ENCODE data around the gene DQX1.

Gene DQX1

DNA sequence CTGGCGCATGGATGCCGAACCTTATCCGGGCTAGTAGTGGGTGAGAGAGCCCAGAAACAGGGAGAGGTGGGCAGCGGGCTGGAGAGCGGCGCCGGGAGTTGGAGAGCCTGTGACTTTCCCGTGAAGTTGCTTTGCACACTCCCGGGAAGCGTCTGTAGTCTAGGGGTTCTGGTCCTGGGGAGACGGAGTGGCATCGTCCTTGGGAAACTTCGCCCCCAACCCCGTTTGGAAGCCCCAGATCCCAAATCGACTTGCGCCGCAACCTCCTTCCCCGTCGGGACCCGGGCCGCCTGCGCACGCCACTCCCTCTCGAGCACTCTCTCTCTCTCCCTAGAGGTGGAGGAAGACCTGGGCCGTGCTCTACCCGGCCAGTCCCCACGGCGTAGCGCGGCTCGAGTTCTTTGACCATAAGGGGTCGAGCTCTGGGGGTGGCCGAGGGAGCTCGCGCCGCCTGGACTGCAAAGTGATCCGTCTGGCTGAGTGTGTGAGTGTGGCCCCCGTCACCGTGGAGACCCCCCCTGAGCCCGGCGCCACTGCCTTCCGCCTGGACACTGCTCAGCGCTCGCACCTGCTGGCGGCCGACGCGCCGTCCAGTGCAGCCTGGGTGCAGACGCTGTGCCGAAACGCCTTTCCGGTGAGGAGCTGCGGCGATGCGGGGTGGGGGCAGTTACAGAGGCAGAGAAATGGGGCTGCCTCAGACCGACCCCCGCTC, 28.9 kb upstream of the DQX1 start:
- peak in 1 of 2 experiments; percentile 32 for DNase-seq

DNA sequence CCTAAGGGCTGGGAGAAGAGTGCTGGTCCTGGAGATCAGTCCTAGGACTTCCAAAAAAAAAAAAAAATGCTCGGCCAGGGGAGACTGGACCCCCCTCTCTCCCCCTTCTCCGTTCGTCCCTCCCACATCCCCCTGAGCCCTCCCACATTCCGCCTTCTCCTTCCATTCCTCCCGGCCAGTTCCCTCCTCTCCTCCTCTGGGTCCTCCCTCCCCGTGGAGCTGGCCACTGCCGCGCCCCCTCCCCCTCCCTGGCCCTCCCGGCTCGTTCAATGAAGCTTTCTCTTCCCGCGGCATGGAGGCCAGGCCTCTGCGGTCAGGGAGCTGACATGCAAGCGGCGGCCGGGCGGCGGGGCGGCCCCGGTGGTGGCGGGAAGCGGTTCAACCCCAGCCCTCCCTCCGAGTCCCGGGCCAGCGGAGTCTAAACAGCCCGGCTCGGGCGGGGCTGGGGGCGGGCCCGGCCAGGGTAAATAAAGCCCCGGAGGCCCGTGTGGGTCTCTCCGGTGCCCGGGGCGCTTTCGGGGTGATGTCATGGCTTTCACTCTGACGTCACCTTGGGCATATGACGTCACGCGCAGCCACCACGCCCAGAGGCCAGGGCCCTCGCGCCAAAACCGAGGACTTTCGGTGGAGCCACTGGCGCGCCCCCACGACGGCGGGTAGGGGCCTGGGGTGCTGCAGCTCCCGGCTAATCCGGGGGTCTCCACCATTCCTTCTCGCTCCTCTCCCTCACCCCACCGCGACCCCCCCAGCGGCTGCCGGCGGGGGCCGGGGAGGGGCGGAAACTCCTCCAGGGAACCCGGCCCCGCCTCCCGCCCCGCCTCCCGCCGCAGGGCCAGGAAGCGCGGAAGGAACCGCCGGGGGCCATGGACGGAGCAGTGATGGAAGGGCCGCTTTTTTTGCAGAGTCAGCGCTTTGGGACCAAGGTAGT, 28.1 kb upstream of the DQX1 start, which contains the start of the genes DOK1 and LOXL3:
TSS of gene DOK1 (plus strand) at position 829 of the 928 bp plus-strand sequence. CDS start at position 864, 35 bp downstream.
TSS of gene LOXL3 (minus strand) at position 51 of the 928 bp plus-strand sequence. CDS start 1,308 bp downstream, outside the sequence.
- DNase-seq: peak; percentile 62 to 65

DNA sequence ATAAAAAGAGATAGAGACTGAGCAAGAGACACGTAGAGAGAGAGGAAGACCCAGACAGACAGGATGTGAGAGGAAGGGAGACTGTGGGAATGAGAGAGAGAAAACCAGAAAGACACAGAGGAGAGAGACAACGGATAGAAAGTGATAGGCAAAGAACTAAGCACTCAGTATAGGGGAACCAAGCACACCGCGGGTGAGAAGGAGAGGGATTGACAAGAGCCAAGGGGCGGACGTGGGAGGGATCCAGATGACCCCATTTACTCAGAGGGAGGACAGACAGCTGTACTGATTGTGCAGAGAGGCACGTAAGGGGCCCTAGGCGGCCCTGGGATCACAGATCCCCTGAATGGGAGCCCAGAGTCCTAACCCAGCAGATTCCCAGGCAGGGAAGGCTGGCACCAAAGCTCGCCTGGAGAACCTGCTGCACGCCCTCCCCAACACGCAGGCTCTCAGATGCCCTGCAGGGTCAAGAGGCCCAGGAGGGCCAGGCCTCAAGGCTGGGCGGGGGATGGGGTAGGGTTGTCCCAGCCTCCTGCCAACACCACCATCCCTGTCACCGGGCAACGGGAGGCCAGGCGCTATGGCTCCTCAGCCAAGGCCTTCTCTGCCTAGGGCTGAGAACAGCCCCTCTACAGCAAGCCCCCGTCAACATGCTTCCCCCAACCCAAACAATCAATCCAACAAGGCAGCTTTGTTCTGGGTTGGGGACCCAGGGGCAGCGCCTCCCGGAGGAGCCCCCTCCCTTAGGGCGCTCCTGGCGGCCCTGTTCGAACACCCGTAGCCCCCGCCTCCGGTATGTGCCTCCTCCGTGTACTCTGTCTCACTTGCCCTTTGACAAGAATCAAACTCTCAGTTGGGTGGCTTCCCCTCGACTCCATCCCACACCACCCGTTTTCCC, 27.1 kb upstream of the DQX1 start:
- DNase-seq: peak; percentile 41 to 59

DNA sequence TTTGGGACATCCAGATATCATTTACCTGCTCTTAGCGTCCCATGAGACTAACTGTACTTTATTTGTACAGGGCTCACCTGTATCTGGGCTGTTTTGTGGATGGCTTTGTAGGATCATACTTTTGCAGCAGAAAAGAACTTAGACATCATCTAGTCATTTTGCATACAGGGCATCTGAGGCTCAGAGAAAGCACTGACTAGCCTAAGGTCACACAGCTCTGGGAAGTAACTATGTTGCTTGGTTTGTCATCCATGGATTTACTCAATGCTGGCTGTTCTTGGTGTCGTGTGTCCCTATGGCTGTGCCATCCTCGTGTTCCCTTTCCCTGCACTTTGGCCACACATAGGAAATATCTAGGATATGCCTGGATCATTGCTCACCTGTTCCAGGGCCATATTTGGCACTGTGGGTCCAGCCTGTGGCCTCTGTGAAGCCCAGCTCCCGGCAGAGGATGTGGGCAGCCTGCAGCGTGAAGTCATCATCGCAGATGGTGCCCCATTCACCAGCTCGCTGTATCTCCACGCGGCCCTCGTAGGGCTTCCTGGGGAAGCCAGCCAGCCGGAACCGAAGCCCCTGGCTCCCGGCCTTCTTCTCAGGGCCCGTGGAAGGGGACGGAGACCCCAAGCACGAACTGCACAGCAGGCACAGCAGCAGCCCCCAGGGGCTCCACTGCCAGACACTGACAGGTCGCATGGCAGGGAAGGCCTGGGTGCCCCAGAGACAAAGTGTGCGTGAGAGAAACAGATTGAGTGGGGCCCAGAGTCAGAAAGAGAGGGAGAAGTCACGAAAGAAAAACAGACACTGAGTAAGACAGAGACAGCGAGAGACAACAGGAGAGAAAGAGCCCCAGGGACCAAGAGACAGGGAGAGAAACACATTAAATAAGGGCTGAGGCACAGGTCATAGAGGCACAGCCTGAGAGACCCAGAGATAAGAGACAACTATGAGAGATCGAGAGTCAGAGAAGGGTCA, 26.2 kb upstream of the DQX1 start:
- DNase-seq: no peak

DNA sequence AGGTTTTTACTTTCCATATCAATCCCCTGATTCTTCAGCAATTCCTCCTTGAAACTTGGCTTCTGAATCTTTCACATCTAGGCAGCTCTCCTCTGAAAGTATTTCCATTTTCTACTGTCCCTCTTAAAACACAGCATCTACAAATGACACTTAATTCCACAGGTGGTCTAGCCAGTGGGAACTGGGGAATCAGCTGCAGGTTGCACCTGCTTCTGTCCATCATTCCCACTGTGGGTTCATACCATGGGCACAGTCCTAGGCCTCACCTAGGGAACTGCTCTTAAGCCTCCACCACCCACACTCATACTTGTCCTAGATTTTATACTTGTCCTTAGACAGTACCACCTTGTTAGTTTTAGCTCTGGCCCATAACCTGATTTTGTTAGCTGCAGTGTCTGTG, 25.5 kb upstream of the DQX1 start:
- DNase-seq: no peak

DNA sequence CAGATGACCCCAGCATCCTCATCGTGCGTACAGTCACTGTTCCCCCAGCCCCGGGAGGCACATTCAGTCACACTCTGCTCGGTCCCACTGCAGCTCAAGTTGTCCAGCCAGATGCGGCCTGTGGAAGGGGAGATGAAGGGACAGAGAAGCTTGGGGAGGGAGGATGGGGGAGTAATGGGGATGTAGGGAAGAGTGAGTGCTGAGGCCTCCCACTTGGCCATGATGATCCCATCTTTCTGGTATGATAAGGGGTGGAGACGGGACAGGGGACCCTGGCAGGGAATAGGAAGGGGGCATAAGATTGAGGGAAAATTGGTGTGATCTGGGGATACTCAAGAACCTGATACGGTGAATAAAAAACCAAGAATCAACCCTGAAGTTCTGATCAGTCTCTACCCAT, 24.2 kb upstream of the DQX1 start:
- DNase-seq: no peak

DNA sequence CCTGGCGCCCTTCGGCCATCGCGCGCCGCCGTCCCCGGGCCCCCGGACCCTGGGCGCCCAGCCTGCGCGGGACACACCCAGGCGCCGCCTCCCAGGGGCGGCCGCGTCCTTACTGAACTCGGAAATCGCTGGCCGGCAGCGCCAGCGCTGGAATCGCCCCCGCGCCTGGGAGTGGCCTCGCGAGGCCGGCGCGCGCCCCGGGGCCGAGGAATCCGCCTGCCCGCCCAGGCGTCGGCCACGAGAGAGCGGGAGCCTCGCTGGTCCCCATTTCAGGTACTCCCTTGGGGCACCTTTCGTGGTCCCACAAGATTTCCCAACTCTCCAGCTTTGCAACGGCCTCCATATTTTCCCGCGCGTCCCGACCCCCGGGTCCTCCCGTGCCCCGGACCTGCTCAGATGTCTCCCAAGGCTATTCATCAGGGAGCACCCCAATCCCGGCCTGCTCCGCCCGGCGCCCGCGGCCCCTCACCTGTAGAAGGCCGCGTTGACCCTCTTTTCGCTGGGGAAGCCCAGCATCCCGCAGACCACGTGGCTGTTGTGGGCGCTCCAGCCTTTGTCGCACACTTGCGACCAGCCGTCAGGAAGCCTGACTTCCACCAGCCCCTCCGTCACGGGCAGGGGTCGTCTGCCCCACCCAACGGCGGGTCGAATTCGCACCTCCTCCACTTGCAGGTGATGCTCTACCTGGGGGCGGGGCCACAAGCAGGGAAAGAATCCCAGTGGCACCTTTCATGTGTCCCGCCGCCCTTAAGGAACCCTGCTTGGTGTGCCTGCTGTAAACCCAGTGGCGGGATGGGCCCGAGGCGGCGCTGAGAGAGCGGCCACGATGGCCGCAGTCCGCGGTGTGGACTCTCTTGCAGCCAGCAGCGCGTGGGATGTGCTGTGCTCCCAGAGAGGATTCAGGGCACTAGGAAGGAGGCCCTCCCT, 23.1 kb upstream of the DQX1 start:
- DNase-seq: no peak

DNA sequence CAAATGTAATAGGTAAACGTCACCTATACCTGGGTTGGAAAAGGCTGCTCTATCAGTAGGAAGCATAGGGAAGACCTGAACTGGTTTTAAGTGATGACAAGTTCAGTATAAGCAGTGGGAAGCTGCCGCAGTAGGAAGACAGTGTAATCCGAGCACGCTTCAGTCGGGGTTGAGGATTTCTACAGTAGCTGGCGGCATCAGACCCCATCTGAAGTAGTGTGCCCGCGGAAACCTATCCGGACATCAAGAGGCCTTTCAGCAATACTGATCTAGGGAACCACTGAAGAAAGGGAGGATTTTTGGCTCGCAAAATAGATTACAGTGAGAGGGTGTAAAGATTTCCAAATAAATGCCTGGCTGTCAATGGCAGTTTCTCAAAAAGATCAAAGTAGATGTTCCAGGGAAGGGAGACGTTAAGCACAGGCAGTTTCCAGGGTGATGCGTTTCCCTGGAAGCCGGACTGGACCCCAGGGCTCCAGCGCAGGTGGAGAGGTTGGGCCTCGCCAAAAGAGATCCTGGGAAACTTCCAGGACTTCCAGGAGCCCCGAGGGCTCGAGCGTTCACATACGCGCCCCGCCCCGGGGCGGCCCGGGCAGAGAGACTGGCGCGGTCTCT, 22.4 kb upstream of the DQX1 start:
- no peak for DNase-seq

DNA sequence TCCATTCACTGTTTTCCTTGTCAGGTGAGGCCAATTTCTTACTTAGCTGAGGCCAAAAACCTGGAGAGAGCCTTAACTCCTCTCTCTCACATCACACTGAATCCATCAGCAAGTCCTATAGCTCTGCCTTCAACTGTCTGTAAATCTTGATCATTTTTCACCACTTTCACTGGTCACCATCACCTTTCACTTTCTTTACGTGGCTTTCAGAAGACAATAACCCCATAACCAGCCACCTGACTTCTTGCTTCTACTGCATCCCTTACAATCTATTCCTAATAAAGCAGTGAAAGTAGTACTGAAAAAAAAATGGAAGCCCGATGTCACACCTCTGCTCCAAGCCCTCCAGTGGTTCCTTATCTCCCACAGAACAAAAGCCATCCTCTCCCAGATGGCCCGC, 20.0 kb upstream of the DQX1 start:
- no peak for DNase-seq

DNA sequence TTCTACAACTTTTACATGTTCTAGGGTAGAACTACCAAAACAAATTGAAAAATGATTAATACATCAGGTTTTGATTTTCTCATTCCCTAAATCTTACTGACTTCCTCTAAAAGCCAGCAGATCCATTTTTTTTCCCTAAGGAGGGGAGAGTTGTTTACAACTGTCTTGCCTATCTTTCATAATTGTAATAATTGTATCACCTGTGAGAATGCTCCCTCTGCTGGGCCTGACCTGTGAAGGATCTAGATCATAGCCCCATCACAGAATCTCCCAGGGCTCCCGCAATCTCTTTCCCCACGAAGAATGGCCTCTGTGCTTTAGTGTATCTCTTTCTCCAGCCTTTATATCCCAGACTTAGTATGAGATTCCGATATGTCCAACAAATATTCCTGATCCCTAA, 18.6 kb upstream of the DQX1 start:
- DNase-seq: no peak

DNA sequence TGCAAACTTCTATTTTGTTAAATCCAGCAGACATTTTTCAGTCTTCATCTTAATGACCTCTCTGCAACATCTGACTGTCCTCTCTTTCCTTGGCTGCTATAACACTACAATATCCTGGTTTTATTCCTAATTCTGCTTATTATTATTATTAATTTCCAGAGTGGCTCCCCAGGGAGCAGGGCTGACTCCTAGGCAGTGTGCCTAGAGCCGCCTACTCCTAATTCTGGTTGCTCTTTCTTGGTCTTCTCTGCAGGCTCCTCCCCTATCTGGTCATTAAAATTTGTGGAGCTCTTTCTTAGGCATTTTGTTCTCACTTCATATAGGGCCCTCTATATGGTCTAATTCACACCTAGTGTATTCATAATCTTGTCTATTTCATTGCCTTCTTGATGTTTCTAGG, 16.9 kb upstream of the DQX1 start:
- no peak for DNase-seq

DNA sequence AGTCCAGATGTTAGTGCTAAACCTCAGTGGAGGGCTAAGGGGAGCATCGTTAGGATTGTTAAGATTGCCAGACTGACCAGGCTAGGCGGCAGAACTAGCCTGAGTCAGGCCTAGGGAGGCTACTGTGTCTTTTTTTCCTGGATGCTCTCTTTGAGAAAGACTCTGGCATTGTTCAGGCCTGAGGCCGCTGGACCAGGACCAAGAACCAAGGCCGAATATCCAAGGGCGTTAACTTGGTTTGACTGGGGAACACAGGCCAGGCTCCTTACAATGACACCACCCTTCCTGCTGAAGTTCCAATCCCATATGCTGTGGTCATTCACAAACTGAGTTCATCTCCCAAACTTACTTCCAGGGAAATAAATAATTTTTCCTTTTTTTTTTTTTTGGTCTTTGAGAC, 14.3 kb upstream of the DQX1 start:
- no peak for DNase-seq

DNA sequence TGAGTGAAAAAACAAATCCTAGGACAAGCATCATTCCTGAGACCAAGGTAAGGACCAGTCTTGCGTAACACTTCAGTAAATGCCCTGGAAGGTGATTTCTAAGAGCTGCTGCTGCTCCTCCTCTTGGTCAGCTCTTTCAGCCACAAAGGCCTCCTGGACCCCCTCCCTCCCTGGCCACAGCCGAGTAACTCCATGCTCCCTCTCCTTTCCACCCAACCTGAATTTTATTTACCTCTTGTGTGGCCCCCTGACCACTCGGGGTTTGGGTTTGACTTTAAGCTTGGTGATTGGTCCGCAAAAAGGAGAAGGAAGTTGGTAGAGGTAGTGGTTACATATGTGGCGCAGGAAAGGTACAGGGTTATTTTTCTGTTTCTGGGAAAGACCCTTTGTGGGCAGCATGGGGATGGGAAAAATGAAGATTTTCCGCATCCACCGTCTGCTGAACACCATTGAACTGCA, 12.9 kb upstream of the DQX1 start:
- DNase-seq: no peak

DNA sequence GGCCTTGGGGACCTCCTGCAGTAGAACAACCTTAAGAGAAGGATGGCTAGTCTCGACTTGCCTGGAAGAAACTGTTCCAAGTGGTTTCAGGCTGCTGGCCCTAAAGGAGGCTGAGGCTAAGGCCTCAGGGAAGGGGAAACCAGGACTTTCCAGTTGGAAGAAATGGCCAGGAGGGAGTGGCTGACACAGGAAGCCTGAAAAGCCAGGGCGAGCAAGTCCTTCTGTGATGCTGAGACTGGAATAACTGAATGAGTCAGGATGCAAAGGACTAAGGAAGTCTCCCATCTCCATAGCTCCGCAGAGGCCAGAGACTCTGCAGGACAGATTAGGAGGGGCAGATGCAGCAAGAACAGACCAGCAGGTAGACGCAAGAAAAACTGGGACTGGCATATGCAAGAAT, 11.1 kb upstream of the DQX1 start:
- DNase-seq: no peak

DNA sequence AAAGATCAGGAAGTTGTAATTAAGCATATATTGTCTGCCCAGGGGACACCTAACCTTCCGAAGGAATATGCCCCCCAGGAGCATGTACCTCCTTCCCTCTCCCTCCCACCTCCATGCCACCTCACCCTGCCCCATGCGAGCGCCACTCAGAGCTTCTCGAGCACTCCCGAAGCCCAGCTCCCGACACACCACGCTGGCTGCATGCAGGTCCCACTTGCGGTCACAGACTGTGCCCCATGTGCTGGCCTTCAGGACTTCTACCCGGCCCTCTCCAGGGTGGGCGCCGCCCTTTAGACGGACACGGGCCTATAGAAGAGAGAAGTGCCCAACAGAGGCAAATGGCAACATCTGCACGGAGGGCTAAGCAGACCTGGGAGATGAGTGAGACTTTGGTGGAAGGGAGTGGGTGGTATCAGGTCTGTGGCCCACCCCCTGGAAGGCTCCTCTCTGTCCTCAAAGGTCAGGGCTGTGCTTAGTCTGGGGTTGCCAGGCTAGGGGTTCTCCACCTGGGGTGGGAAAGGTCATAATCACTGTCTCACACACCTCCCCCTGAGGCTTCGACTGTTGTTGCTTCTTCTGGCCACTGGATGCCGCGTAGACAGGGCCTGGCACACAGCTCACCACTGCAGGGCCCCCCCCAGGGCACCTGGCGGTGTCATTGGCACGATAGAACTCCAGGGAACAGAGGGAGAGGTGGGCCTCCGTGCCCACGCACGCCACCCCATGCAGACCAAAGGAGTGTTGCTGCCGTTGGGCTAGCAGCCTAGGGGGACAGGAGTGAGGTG, 10.3 kb upstream of the DQX1 start:
- no peak for DNase-seq

DNA sequence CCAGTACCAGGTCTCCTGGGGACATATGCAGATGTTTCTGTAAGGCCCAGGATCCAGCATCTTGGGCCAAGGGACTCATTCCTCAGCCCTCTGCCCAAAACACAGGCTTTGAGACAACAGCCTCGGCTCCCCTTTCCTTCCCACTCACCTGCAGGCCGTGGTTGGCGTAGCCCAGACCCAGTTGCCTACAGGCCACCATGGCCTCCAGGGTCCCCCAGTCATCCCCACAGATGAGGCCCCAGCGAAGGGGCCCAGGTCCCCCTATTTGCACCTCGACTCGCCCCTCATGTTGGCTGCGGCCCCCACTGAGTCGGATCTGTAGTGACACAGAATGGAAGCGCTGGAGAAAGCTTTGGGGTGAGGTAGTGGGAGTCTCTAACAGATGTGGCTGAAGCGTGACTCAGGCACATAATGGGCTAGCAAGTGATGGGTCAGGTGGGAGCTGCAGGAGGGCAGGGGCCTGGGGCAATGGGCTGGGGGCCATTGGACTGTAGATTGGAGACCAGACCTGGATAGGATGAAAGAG, 9.5 kb upstream of the DQX1 start:
- DNase-seq: no peak

DNA sequence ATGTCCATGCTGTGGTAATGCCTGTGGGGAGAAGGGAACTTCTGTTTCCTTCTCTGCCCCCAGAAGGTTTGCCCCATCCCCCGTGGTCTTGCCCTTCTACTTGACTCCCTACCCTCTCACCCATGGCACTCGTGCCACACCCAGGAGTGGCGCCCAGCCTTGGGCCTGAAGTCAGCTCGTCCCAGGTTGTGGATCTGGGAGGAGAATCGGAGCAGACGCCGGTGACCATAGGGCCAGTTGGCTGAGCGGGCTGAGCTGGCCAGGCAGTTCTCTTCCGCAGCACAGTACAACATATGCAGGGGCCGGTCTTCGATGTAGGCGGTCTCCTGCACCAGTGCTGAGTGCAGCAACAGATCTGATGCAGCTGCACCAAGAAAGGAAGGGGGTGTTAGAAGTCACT, 8.4 kb upstream of the DQX1 start:
- no peak for DNase-seq

DNA sequence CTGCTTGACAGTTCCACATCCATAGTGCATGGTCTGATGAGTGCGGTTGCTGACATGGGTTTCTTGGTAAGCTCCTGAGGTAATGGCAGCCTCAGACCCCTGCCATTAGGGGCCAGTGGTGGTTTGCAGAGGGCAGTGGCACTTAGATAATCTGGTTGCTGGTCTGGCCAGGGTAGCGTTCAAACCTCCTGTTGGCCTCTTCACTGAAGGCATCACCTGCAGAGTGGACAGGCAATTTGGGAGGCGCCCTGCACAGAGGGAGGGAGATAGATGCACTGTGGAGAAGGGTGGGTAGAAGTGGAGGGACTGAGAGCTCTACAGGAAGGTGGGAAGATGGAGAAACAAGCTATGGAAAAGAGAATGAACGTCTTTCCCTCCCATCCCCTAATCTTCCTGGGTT, 7.4 kb upstream of the DQX1 start:
- DNase-seq: no peak

DNA sequence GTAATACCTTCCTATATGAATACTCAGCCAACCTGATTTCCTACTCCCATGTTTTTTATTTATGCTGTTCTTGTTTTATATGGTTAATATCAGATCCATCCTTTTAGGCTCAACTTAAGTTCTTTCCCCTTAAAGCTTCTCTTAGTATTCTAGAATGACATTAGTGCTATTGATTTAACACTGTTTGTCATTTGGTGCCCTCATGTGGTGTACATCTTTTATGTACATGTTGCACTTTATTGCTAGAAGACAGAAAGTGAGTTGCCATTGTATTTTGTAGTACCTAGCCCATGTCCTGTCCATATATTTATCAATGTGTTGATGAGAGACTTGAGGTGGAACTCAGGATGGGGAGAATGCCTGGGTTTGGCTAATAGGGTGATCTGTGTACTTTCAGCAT, 6.2 kb upstream of the DQX1 start:
- DNase-seq: peak; percentile 45 to 66

Measured in Kasumi-1 (cell line).